Lower leg skin (tissue), 3 donors: Measurements from ENCODE around the gene ACSL6.

Experiments used
- CTCF ChIP-seq, 3 donors: fragments of 450-650 bp; IDR thresholded peaks; one replicate each; pipeline ENCODE4 v1.5.1; 2016; ENCODE audit warnings: antibody characterized with exemption in 3 of 3, mild to moderate bottlenecking in 3 of 3, moderate library complexity in 2 of 3
- POLR2A ChIP-seq, 2 donors: fragments of 450-650 bp; IDR thresholded peaks; one replicate each; pipeline ENCODE4 v1.6.1; 2016 to 2017; ENCODE audit warnings: antibody characterized with exemption in 2 of 2, mild to moderate bottlenecking in 1 of 2, moderate library complexity in 1 of 2

DNA sequence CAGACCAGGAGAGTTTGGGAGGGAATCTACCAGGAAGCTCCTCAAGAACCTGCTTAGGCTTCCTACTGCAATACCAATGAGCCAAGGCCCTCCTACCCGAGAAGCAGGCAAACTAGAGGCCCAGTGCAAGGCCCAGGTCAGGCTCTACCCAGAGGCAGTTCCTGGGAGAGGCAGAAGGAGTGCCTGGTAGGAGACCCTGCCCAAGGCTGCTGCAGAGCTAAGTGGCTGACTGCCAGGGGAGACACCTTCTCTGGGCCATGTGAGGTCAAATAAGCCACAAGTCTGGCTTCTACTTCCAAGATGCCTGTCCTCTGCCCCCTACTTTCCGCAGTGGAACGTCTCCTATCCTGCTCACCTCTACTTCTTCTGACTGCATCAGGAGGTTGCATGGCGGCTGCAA lies 17.8 kb downstream of the ACSL6 start:
- TF ChIP-seq CTCF (IDR thresholded peaks at IDR 0.05) (no peak), POLR2A (IDR thresholded peaks at IDR 0.05) (no peak)
